ENCODE results near the gene TRAF5. TPM values are rescaled to one million over a fixed set of nuclear protein-coding genes. Genes with fewer than 3 reads are reported as not detected.

The TRAF5 gene
- total and polyA plus RNA-seq, 2 donors from 2014 or later, result 4.8 to 22.1 TPM

- Histone ChIP-seq H3K9ac (ENCODE audit: low read length in 3 of 3) (no peak overlapping the region), H3K4me3 (ENCODE audit: low read length in 3 of 3) (no peak overlapping the region), H3K36me3 (ENCODE audit: control insufficient read depth in 2 of 3, insufficient read depth in 3 of 3, low read length in 3 of 3) (peaks cover 12 to 56% (median 34%) of the 10 kb centered on the region in 3 donors), H3K4me1 (ENCODE audit: control insufficient read depth in 2 of 3, insufficient read depth in 2 of 3, low read depth in 1 of 3, low read length in 3 of 3) (no peaks in the 10 kb centered on the region), H3K27ac (ENCODE audit: low read depth in 2 of 2, low read length in 2 of 2) (no peak overlapping the region), H3K27me3 (ENCODE audit: control insufficient read depth, insufficient read depth, low read length) (no peaks in the 10 kb centered on the region), H3K9me3 (ENCODE audit: control insufficient read depth in 2 of 3, insufficient read depth in 1 of 3, low read length in 3 of 3) (no peaks in the 10 kb centered on the region)
- DNase-seq (no peak), FAIRE-seq (no peak)
- TF ChIP-seq CTCF (IDR thresholded peaks at IDR 0.05; ENCODE audit: borderline replicate concordance, extremely low read depth, insufficient read depth), result no peak
- intact Hi-C loops (cut with DNase I), result no loop called here
These were observed 34.2 kb upstream of the TRAF5 start for GRCh38 chr1:211292411-211292810.

GRCh38 chr1:211296396-211296795 is 30.2 kb upstream of the TRAF5 start:
- H3K4me1 ChIP-seq (ENCODE audit: control insufficient read depth in 2 of 3, insufficient read depth in 2 of 3, low read depth in 1 of 3, low read length in 3 of 3), result no peaks in the 10 kb centered on the region
- peaks cover 6 to 52% (median 22%) of the 10 kb centered on the region in 3 donors for H3K36me3 ChIP-seq (ENCODE audit: control insufficient read depth in 2 of 3, insufficient read depth in 3 of 3, low read length in 3 of 3)
- DNase-seq, result no peak
- no peak for FAIRE-seq
- no peak overlapping the region for H3K9ac ChIP-seq (ENCODE audit: low read length in 3 of 3)
- no peak overlapping the region for H3K4me3 ChIP-seq (ENCODE audit: low read length in 3 of 3)
- TF ChIP-seq CTCF (IDR thresholded peaks at IDR 0.05; ENCODE audit: borderline replicate concordance, extremely low read depth, insufficient read depth), result no peak
- no peaks in the 10 kb centered on the region for H3K27me3 ChIP-seq (ENCODE audit: control insufficient read depth, insufficient read depth, low read length)
- intact Hi-C loops (cut with DNase I), result no loop called here
- no peak overlapping the region for H3K27ac ChIP-seq (ENCODE audit: low read depth in 2 of 2, low read length in 2 of 2)
- H3K9me3 ChIP-seq (ENCODE audit: control insufficient read depth in 2 of 3, insufficient read depth in 1 of 3, low read length in 3 of 3), result no peaks in the 10 kb centered on the region

- Histone ChIP-seq H3K9ac (ENCODE audit: low read length in 3 of 3) (no peak overlapping the region), H3K27me3 (ENCODE audit: control insufficient read depth, insufficient read depth, low read length) (no peaks in the 10 kb centered on the region), H3K27ac (ENCODE audit: low read depth in 2 of 2, low read length in 2 of 2) (no peak overlapping the region), H3K9me3 (ENCODE audit: control insufficient read depth in 2 of 3, insufficient read depth in 1 of 3, low read length in 3 of 3) (no peaks in the 10 kb centered on the region), H3K4me1 (ENCODE audit: control insufficient read depth in 2 of 3, insufficient read depth in 2 of 3, low read depth in 1 of 3, low read length in 3 of 3) (peaks cover 0 to 3% (median 0%) of the 10 kb centered on the region in 3 donors), H3K36me3 (ENCODE audit: control insufficient read depth in 2 of 3, insufficient read depth in 3 of 3, low read length in 3 of 3) (peaks cover 2 to 25% (median 6%) of the 10 kb centered on the region in 3 donors), H3K4me3 (ENCODE audit: low read length in 3 of 3) (no peak overlapping the region)
- no peak for TF ChIP-seq CTCF (IDR thresholded peaks at IDR 0.05; ENCODE audit: borderline replicate concordance, extremely low read depth, insufficient read depth)
- intact Hi-C loops (cut with DNase I), result no loop called here
- DNase-seq (no peak), FAIRE-seq (no peak)
These were observed 21.6 kb upstream of the TRAF5 start for GRCh38 chr1:211305044-211305443.

- intact Hi-C loops (cut with DNase I), result no loop called here
- no peaks in the 10 kb centered on the region for H3K9me3 ChIP-seq (ENCODE audit: control insufficient read depth in 2 of 3, insufficient read depth in 1 of 3, low read length in 3 of 3)
- no peaks in the 10 kb centered on the region for H3K27me3 ChIP-seq (ENCODE audit: control insufficient read depth, insufficient read depth, low read length)
- no peak for DNase-seq
- H3K27ac ChIP-seq (ENCODE audit: low read depth in 2 of 2, low read length in 2 of 2), result no peak overlapping the region
- peaks cover 0 to 5% (median 0%) of the 10 kb centered on the region in 3 donors for H3K4me1 ChIP-seq (ENCODE audit: control insufficient read depth in 2 of 3, insufficient read depth in 2 of 3, low read depth in 1 of 3, low read length in 3 of 3)
- no peak overlapping the region for H3K9ac ChIP-seq (ENCODE audit: low read length in 3 of 3)
- H3K4me3 ChIP-seq (ENCODE audit: low read length in 3 of 3), result no peak overlapping the region
- no peak for TF ChIP-seq CTCF (IDR thresholded peaks at IDR 0.05; ENCODE audit: borderline replicate concordance, extremely low read depth, insufficient read depth)
- no peak for FAIRE-seq
- peaks cover 2 to 29% (median 18%) of the 10 kb centered on the region in 3 donors for H3K36me3 ChIP-seq (ENCODE audit: control insufficient read depth in 2 of 3, insufficient read depth in 3 of 3, low read length in 3 of 3)
These were observed 17.0 kb upstream of the TRAF5 start for GRCh38 chr1:211309617-211310016.

Measured in kidney (tissue), 14 donors.